A549 (cell line): Measurements from ENCODE around the gene MFSD12. TPM values are rescaled to one million over a fixed set of nuclear protein-coding genes. Genes with fewer than 3 reads are reported as not detected.

Experiments used
- ATAC-seq, 2 experiments: fragments of 200-7000 bp in 1 of 2; fragments of >200 bp in 1 of 2; cut with Nextera tagmentation in 1 of 2; cut with Tn5 transposase in 1 of 2; 3 replicates each; pipeline versions ENCODE4 v1.8.0 to v1.9.1; 2018 to 2020; ENCODE audit warnings: mild to moderate bottlenecking in 1 of 2, moderate library complexity in 1 of 2
- CTCF ChIA-PET: fragments of 300-600 bp; sonication (Branson Sonifier 250); formaldehyde crosslinking; extraction: SDS; loops from one replicate; lab custom pipeline; 2021; ENCODE audit warnings: antibody characterized with exemption, inconsistent platforms; lab: Yijun Ruan, JAX
- POLR2A ChIA-PET: fragments of 350-600 bp; formaldehyde crosslinking; extraction: SDS; loops from one replicate; lab custom pipeline; 2021; ENCODE audit warnings: antibody characterized with exemption, inconsistent platforms; lab: Yijun Ruan, JAX
- DNase-seq, 2 experiments: peaks; one replicate each; pipeline versions ENCODE4 v3.0.0 to v3.0.0-alpha.2; 2011 to 2016; ENCODE audit warnings: low read depth in 1 of 2, low spot score in 1 of 2
- FAIRE-seq: peaks from 2 replicates; lab custom pipeline; 2011; peaks lifted over from hg19 to GRCh38; lab: Jason Lieb, UNC
- H3K27ac ChIP-seq, 2 experiments: fragments of >200 bp; sonication (Bioruptor Twin); formaldehyde crosslinking; 3 replicates each; pipeline ENCODE4 v1.5.1; 2016 to 2017
- H3K4me1 ChIP-seq: fragments of >200 bp; sonication (Bioruptor Twin); formaldehyde crosslinking; 3 replicates; pipeline ENCODE4 v1.6.1; 2016
- H3K4me2 ChIP-seq: fragments of >200 bp; sonication (Bioruptor Twin); formaldehyde crosslinking; 3 replicates; pipeline ENCODE4 v1.6.1; 2016
- H3K4me3 ChIP-seq: fragments of >200 bp; sonication (Bioruptor Twin); formaldehyde crosslinking; 3 replicates; pipeline ENCODE4 v1.5.1; 2016
- H3K9me3 ChIP-seq: fragments of >200 bp; sonication (Bioruptor Twin); formaldehyde crosslinking; 3 replicates; pipeline ENCODE4 v1.6.1; 2016
- BHLHE40 ChIP-seq: IDR thresholded peaks from 2 replicates; pipeline ENCODE4 v1.6.1; 2012; ENCODE audit warnings: low read depth, low read length, inconsistent platforms
- E2F6 ChIP-seq: IDR thresholded peaks from 2 replicates; pipeline ENCODE4 v1.6.1; 2012; ENCODE audit warnings: low read depth, borderline replicate concordance
- EHF ChIP-seq: fragments of 250-450 bp; sonication (Bioruptor Pico); IDR thresholded peaks from 2 replicates; pipeline ENCODE4 v1.5.0; 2020; ENCODE audit warnings: mild to moderate bottlenecking
- EP300 ChIP-seq, 2 experiments: fragments of >200 bp; sonication (Bioruptor Twin); formaldehyde crosslinking; IDR thresholded peaks; 2 replicates in 1 of 2; 3 replicates in 1 of 2; pipeline ENCODE4 v1.6.1; 2016 to 2017
- FOSL2 ChIP-seq, 2 experiments: fragments of 450-650 bp in 1 of 2; fragments of >200 bp in 1 of 2; sonication (Bioruptor Twin) in 1 of 2; formaldehyde crosslinking; IDR thresholded peaks; 2 replicates each; pipeline versions ENCODE4 v1.5.0 to v1.6.1; 2016 to 2020; ENCODE audit warnings: mild to moderate bottlenecking in 1 of 2, moderate library complexity in 1 of 2
- FOXS1 ChIP-seq: fragments of 250-450 bp; sonication (Bioruptor Pico); IDR thresholded peaks from 2 replicates; pipeline ENCODE4 v1.5.0; 2020; ENCODE audit warnings: mild to moderate bottlenecking, moderate library complexity
- GATA3 ChIP-seq: IDR thresholded peaks from 2 replicates; pipeline ENCODE4 v1.6.1; 2012; ENCODE audit warnings: borderline replicate concordance
- HDAC2 ChIP-seq: fragments of 200-600 bp; sonication (generic); IDR thresholded peaks from 2 replicates; pipeline ENCODE4 v1.6.1; 2016
- HEYL ChIP-seq: fragments of 250-450 bp; sonication (Bioruptor Pico); IDR thresholded peaks from 2 replicates; pipeline ENCODE4 v1.8.0; 2021; ENCODE audit warnings: mild to moderate bottlenecking, moderate library complexity
- HOXA7 ChIP-seq: fragments of 250-450 bp; sonication (Bioruptor Pico); IDR thresholded peaks from 2 replicates; pipeline ENCODE4 v1.5.0; 2020; ENCODE audit warnings: mild to moderate bottlenecking, moderate library complexity
- HOXB13 ChIP-seq: fragments of 250-450 bp; sonication (Bioruptor Pico); IDR thresholded peaks from 2 replicates; pipeline ENCODE4 v1.5.0; 2020; ENCODE audit warnings: low read depth, mild to moderate bottlenecking, moderate library complexity
- JUNB ChIP-seq: fragments of >200 bp; sonication (Bioruptor Twin); formaldehyde crosslinking; IDR thresholded peaks from 2 replicates; pipeline ENCODE4 v1.6.1; 2016
- MYC ChIP-seq: IDR thresholded peaks from 2 replicates; pipeline ENCODE4 v1.6.1; 2012; ENCODE audit warnings: mild to moderate bottlenecking, inconsistent platforms, low read length, improper control_type of control experiment, borderline replicate concordance
- NPAS2 ChIP-seq: fragments of 250-450 bp; sonication (Bioruptor Pico); IDR thresholded peaks from 2 replicates; pipeline ENCODE4 v1.8.0; 2022; ENCODE audit warnings: mild to moderate bottlenecking, moderate library complexity, borderline replicate concordance
- NR3C1 ChIP-seq: fragments of >200 bp; sonication (Bioruptor Twin); formaldehyde crosslinking; IDR thresholded peaks from 3 replicates; pipeline ENCODE4 v1.6.1; 2017
- PBX3 ChIP-seq: IDR thresholded peaks from 2 replicates; pipeline ENCODE4 v1.6.1; 2012
- POLR2A ChIP-seq: IDR thresholded peaks from 2 replicates; pipeline ENCODE4 v1.6.1; 2012; ENCODE audit warnings: mild to moderate bottlenecking, low read length
- RAD21 ChIP-seq, 2 experiments: fragments of >200 bp in 1 of 2; sonication (Bioruptor Twin) in 1 of 2; formaldehyde crosslinking in 1 of 2; IDR thresholded peaks in 1 of 2; conservative IDR thresholded peaks in 1 of 2; 2 replicates in 1 of 2; 3 replicates in 1 of 2; pipeline ENCODE4 v1.6.1; 2012 to 2018; ENCODE audit warnings: inconsistent platforms in 1 of 2
- SMC3 ChIP-seq: fragments of >200 bp; sonication (Bioruptor Twin); formaldehyde crosslinking; IDR thresholded peaks from 3 replicates; pipeline ENCODE4 v1.6.1; 2018; ENCODE audit warnings: inconsistent platforms
- ZFP36 ChIP-seq: fragments of 450-650 bp; IDR thresholded peaks from 2 replicates; pipeline ENCODE4 v1.6.1; 2014; ENCODE audit warnings: borderline replicate concordance; ENCODE audit not compliant: partially characterized antibody
- ZSCAN20 ChIP-seq: fragments of 250-450 bp; sonication (Bioruptor Pico); IDR thresholded peaks from 2 replicates; pipeline ENCODE4 v1.8.0; 2022; ENCODE audit warnings: mild to moderate bottlenecking, moderate library complexity
- WGBS: methylation state at CpG from one replicate; pipeline ENCODE4 v1.1.6; 2017; ENCODE audit errors: missing lambda C conversion rate; 5-methylcytosine and 5-hydroxymethylcytosine counted together
- polyA plus RNA-seq, 4 experiments: library from polyadenylated mRNA; depleted of rRNA in 3 of 4; stranded (reverse); fragments of >200 nt; fragmentation: RNase III in 1 of 4; extraction: RNeasy Plus Mini Kit Qiagen cat#74134 plus additional on column Dnase treatment in 1 of 4; gene quantifications; 2 replicates in 3 of 4; 3 replicates in 1 of 4; pipeline ENCODE4 v1.2.3, GENCODE V29; 2011 to 2017
- TF ChIP-seq, protein P1 (sequence below): IDR thresholded peaks from 2 replicates; pipeline ENCODE4 v1.6.1; 2012
- TF ChIP-seq, protein P2 (sequence below): fragments of >200 bp; sonication (Bioruptor Twin); formaldehyde crosslinking; IDR thresholded peaks from 3 replicates; pipeline ENCODE4 v1.6.1; 2016

MFSD12 gene
- polyA plus RNA-seq, 2 of the 4 experiments (the other 2 are of a cell fraction), result 52.5 to 115 TPM

GRCh38 chr19:3565139-3565538 is 7.8 kb upstream of the MFSD12 start:
- no peak for FAIRE-seq
- Histone ChIP-seq H3K4me1 (peaks cover 44% of the 10 kb centered on the region), H3K4me2 (peak overlapping the region; percentile 36), H3K4me3 (no peak overlapping the region), H3K9me3 (no peaks in the 10 kb centered on the region), H3K27ac (peak overlapping the region; percentile 76 to 89)
- DNase-seq, result peak; percentile 63 to 90
- ATAC-seq, result peak; percentile 91 to 93
- ChIA-PET POLR2A (no interaction called here), CTCF (interaction anchor here (0.9 to 3.2 kb wide), 3 partner anchors 8 to 20 kb away, joined by 3 to 15 read pairs (median 7); no protein-coding TSS in a partner anchor)
- TF ChIP-seq FOSL2 (IDR thresholded peaks at IDR 0.05) (peak; percentile 66), FOSL2 (CRISPR knock-in tag; IDR thresholded peaks at IDR 0.05) (peak; percentile 97), EHF (CRISPR knock-in tag) (no peak), ZSCAN20 (no peak), E2F6 (peak; percentile 35; the same call in 1 of the 2 replicates), JUNB (peak; percentile 50), HEYL (CRISPR knock-in tag) (no peak), NPAS2 (CRISPR knock-in tag) (no peak), NR3C1 (no peak), MYC (no peak), EP300 (IDR thresholded peaks at IDR 0.05) (peak in 1 of 2 experiments; percentile 52; a peak in 1 of 5 replicates), POLR2A (no peak), GATA3 (peak; percentile 52; the same call in 1 of the 2 replicates), SMC3 (no peak), HOXB13 (CRISPR knock-in tag) (no peak)
- TF ChIP-seq, protein P1, sequence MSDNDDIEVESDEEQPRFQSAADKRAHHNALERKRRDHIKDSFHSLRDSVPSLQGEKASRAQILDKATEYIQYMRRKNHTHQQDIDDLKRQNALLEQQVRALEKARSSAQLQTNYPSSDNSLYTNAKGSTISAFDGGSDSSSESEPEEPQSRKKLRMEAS, result peak; percentile 73
- 3% methylated on average over 16 of the region's 19 CpGs for WGBS

GRCh38 chr19:3563709-3564524 is 6.5 kb upstream of the MFSD12 start:
- Histone ChIP-seq H3K4me1 (peaks cover 41% of the 10 kb centered on the region), H3K27ac (peak overlapping the region; percentile 76 to 89), H3K4me2 (no peak overlapping the region; the same call in 2 of the 3 replicates), H3K4me3 (no peak overlapping the region), H3K9me3 (no peaks in the 10 kb centered on the region)
- DNase-seq (no peak), FAIRE-seq (no peak), ATAC-seq (no peak)
- ChIA-PET POLR2A (no interaction called here), CTCF (interaction anchor here (0.7 to 3.2 kb wide), 3 partner anchors 19 to 143 kb away, joined by 3 to 15 read pairs (median 3); no protein-coding TSS in a partner anchor)
- WGBS, result 92% methylated on average over 14 of the region's 17 CpGs
- TF ChIP-seq, protein P2, sequence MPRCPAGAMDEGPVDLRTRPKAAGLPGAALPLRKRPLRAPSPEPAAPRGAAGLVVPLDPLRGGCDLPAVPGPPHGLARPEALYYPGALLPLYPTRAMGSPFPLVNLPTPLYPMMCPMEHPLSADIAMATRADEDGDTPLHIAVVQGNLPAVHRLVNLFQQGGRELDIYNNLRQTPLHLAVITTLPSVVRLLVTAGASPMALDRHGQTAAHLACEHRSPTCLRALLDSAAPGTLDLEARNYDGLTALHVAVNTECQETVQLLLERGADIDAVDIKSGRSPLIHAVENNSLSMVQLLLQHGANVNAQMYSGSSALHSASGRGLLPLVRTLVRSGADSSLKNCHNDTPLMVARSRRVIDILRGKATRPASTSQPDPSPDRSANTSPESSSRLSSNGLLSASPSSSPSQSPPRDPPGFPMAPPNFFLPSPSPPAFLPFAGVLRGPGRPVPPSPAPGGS, result no peak
- TF ChIP-seq ZFP36, result peak; percentile 61

- peak in 1 of 2 experiments; percentile 46 for DNase-seq
- POLR2A ChIA-PET, result interaction anchor here (1.0 to 2.6 kb wide), 3 partner anchors 9 to 17 kb away, joined by 3 to 14 read pairs (median 4); no protein-coding TSS in a partner anchor
- 0% methylated on average over 1 of the region's 60 CpGs for WGBS
- H3K27ac ChIP-seq, result peak overlapping the region; percentile 89 to 100
- CTCF ChIA-PET, result interaction anchor here (0.9 to 10.0 kb wide), 12 partner anchors 8 to 104 kb away, joined by 3 to 70 read pairs (median 4); partner anchors contain the start of gene HMG20B
- TF ChIP-seq JUNB, result no peak
- no peak for TF ChIP-seq HOXA7 (CRISPR knock-in tag)
- TF ChIP-seq BHLHE40, result no peak
- TF ChIP-seq POLR2A, result no peak
- TF ChIP-seq FOXS1 (CRISPR knock-in tag), result no peak
- no peak for TF ChIP-seq HDAC2
- 0 out of 5 replicates have a peak, but pooled peaks of 1 of the 2 experiments have one; percentile 15 for TF ChIP-seq RAD21 (conservative IDR thresholded peaks at IDR 0.05 in 1 of 2, IDR thresholded peaks at IDR 0.05 in 1 of 2)
- TF ChIP-seq PBX3, result no peak
- TF ChIP-seq, all 56 proteins: peak for 1
- Histone ChIP-seq H3K4me3 (peak overlapping the region; percentile 87), H3K4me1 (peaks cover 28% of the 10 kb centered on the region), H3K9me3 (no peaks in the 10 kb centered on the region), H3K4me2 (peak overlapping the region; percentile 98)
- ATAC-seq (peak; percentile 12 to 43; a peak in 4 of 6 replicates), FAIRE-seq (no peak)
Measured at GRCh38 chr19:3556978-3557460, 367 bp downstream of the MFSD12 start.
